GM21723 (cell line): ENCODE results near the gene EFCAB6.

Experiments used
- ATAC-seq: cut with Tn5 transposase; IDR thresholded peaks from one replicate; pipeline ENCODE4 v1.9.1; 2021; ENCODE audit warnings: mild to moderate bottlenecking, moderate library complexity; ENCODE audit not compliant: unreplicated experiment

Gene EFCAB6

GRCh38 chr22:43817402-43817801, 5.3 kb upstream of the EFCAB6 start:
- ATAC-seq: no peak

GRCh38 chr22:43814264-43814663, 2.2 kb upstream of the EFCAB6 start:
- no peak for ATAC-seq

- peak; percentile 21 for ATAC-seq
These were observed 785 bp upstream of the EFCAB6 start for GRCh38 chr22:43812890-43813289.

GRCh38 chr22:43811777-43812148, 342 bp downstream of the EFCAB6 start:
- peak; percentile 26 for ATAC-seq

GRCh38 chr22:43802897-43803495, 9.1 kb downstream of the EFCAB6 start:
- ATAC-seq: no peak

GRCh38 chr22:43800970-43801369, 11.1 kb downstream of the EFCAB6 start:
- ATAC-seq: no peak

GRCh38 chr22:43798492-43798891, 13.6 kb downstream of the EFCAB6 start:
- ATAC-seq: no peak

GRCh38 chr22:43796567-43796966, 15.5 kb downstream of the EFCAB6 start:
- ATAC-seq: no peak

- ATAC-seq: no peak
These were observed 16.8 kb downstream of the EFCAB6 start for GRCh38 chr22:43795320-43795719.

GRCh38 chr22:43792905-43793304, 19.2 kb downstream of the EFCAB6 start:
- no peak for ATAC-seq

GRCh38 chr22:43789452-43789851, 22.7 kb downstream of the EFCAB6 start:
- no peak for ATAC-seq

GRCh38 chr22:43783777-43784176, 28.3 kb downstream of the EFCAB6 start:
- ATAC-seq: no peak

GRCh38 chr22:43782448-43782847, 29.7 kb downstream of the EFCAB6 start:
- ATAC-seq: no peak

GRCh38 chr22:43777286-43777685, 34.8 kb downstream of the EFCAB6 start:
- ATAC-seq: no peak

- ATAC-seq: no peak
These were observed 35.9 kb downstream of the EFCAB6 start for GRCh38 chr22:43776081-43776670.

GRCh38 chr22:43774318-43774915, 37.7 kb downstream of the EFCAB6 start:
- no peak for ATAC-seq

- no peak for ATAC-seq
These were observed 39.3 kb downstream of the EFCAB6 start for GRCh38 chr22:43772831-43773230.

- no peak for ATAC-seq
These were observed 56.7 kb downstream of the EFCAB6 start for GRCh38 chr22:43755452-43755851.

GRCh38 chr22:43755011-43755410, 57.1 kb downstream of the EFCAB6 start:
- no peak for ATAC-seq

GRCh38 chr22:43754176-43754575, 57.9 kb downstream of the EFCAB6 start:
- ATAC-seq: no peak

- no peak for ATAC-seq
These were observed 58.4 kb downstream of the EFCAB6 start for GRCh38 chr22:43753688-43754087.

GRCh38 chr22:43750751-43751150, 61.4 kb downstream of the EFCAB6 start:
- no peak for ATAC-seq

GRCh38 chr22:43749473-43749872, 62.6 kb downstream of the EFCAB6 start:
- ATAC-seq: no peak
